LNCaP clone FGC (cell line): ENCODE results near the gene NPAS3.
A peak's percentile ranks its signal among the peaks of the same experiment; 100 is the strongest.

Experiments
- DNase-seq: peaks from one replicate; pipeline ENCODE4 v3.0.0-alpha.2; 2011; ENCODE audit warnings: low read depth
- H3K4me3 ChIP-seq: 2 replicates; pipeline ENCODE4 v1.5.1; 2011; ENCODE audit warnings: mild to moderate bottlenecking, low read depth, low read length, control low read depth
- CTCF ChIP-seq: IDR thresholded peaks from 2 replicates; pipeline ENCODE4 v1.5.1; 2012; ENCODE audit warnings: mild to moderate bottlenecking; ENCODE audit not compliant: control insufficient read depth, insufficient read depth; ENCODE audit errors: extremely low read depth

The NPAS3 gene

GRCh38 chr14:33588771-33589170 lies 650.1 kb downstream of the NPAS3 start:
- no peak for TF ChIP-seq CTCF
- H3K4me3 ChIP-seq = no peak overlapping the region
- no peak for DNase-seq

- peak; percentile 14 for DNase-seq
- no peak overlapping the region for H3K4me3 ChIP-seq
- no peak for TF ChIP-seq CTCF
Measured at GRCh38 chr14:33589334-33589733, 650.7 kb downstream of the NPAS3 start.

- TF ChIP-seq CTCF = no peak
- no peak overlapping the region for H3K4me3 ChIP-seq
- no peak for DNase-seq
Measured at GRCh38 chr14:33590891-33591630, 652.4 kb downstream of the NPAS3 start.

- no peak for DNase-seq
- no peak for TF ChIP-seq CTCF
- H3K4me3 ChIP-seq = no peak overlapping the region
Measured at GRCh38 chr14:33592297-33592696, 653.6 kb downstream of the NPAS3 start.

- no peak overlapping the region for H3K4me3 ChIP-seq
- DNase-seq = no peak
- no peak for TF ChIP-seq CTCF
Measured at GRCh38 chr14:33596211-33597080, 657.8 kb downstream of the NPAS3 start.

- TF ChIP-seq CTCF = no peak
- H3K4me3 ChIP-seq = no peak overlapping the region
- no peak for DNase-seq
Measured at GRCh38 chr14:33598582-33598981, 659.9 kb downstream of the NPAS3 start.
